GM19238 (cell line): ENCODE data around the gene CGRRF1.

ENCODE experiments used
- DNase-seq: peaks from one replicate; pipeline ENCODE4 v3.0.0; 2011; ENCODE audit warnings: low spot score; ENCODE audit not compliant: insufficient read length

CGRRF1 gene

DNA sequence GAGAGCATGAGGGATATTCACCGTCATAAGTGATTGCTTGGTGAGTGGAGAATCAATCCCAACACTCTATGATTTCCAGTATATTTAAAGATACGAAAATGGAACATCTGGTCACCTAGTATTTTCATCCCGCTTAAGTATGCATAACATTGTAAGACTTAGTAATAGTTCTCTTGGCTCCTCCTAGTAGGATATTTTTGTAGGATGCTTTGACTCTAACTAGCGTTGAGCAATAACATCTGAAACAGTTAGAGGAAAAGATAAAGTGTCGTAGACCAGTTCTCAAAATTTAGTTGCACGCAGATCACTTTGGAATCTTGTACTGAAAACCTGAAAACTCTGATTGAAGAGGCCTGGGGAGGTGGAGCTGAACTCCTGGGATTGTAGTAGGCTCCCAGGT lies 64.8 kb downstream of the CGRRF1 start:
- no peak for DNase-seq

DNA sequence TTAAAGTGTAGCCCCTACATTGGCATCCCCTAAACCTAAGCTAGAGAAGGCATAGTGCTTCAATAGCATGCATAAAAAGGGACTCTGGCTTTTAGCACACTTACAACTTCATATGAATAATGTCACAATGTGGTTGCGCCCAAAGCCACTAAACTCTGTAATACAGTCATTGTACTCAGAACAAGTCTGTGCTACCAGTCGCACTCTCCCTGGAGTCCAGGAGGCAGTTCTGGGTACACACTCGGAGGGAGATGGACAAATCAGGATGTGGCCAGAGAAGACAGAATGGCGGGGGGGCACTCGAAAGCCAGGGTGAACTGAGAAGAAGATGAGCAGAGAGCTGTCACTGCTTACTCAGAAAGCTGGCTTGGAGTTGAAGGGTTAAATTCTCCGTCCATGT lies 67.8 kb downstream of the CGRRF1 start:
- no peak for DNase-seq

DNA sequence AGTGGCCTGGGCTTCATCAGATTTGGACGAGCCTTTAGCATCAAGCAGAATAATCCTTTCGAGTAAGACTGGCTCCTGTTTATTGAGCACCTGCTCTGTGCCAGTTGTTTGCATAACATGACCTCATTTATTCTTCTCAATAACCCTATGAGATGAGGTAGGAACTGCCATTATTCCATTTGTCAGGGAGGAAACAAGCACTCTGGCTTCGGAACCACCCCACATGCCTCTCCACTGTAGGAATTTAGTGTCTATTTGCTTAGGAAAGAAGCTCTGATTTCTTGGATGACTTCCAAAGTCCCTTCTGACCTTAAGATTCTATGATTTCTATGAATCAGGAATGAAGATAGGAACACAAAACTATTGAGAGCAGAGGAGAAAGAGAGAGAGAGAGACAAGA lies 68.3 kb downstream of the CGRRF1 start:
- no peak for DNase-seq

DNA sequence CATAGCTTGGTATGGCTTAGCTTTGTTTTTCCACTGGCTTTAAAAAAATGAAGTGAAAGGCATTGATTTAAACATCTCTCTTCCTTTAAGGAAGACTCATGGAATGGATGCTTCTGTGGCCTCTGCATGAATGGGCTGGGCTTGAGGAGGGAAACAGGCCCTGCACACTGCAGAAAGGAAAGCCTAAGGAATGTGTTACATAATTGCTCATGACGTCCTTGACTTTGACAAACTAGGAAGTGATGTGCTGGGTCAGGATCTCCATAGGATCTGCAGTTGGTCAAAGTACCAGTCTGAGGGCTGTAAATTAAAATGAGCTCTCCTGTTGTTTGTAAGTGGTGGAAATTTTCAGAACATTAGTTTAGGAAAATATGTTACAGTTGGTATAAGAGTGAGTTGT lies 69.9 kb downstream of the CGRRF1 start:
- DNase-seq, result no peak

DNA sequence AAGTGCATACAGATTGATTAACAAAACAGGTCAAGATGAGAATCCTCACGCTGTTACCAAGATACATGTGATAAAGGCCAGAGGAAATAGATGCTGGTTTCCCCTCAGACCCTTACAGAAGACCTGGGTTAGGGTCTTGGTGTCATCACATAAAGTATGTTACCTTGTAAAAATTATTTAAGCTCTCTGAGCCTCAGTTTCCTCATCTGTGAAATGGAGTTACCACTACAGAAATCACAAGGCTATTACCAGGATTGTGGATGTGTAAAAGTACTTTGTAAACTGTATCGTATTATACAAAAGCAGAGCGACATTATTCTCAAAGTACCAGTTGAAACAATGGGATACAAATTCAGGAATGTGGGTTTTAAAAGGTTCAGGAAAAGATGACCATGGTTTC lies 71.2 kb downstream of the CGRRF1 start:
- no peak for DNase-seq

DNA sequence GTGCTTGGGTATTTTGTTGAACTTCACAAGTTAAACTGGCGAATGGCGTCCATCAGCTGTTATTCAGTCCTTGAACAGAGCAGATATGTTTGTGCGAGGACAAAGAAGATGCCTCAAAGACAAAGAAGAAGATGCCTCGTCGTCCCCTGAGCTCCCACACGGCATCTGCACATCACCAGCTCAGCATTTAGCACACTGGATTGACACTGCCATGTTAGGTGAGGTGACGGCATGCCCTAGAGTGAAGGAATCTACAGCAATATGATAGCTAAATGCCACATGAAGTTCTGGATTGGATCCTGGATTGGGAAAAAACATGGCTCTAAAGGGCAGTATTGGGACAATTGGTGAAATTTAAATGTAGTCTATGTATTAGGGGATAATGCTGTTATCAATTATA lies 72.6 kb downstream of the CGRRF1 start:
- no peak for DNase-seq

DNA sequence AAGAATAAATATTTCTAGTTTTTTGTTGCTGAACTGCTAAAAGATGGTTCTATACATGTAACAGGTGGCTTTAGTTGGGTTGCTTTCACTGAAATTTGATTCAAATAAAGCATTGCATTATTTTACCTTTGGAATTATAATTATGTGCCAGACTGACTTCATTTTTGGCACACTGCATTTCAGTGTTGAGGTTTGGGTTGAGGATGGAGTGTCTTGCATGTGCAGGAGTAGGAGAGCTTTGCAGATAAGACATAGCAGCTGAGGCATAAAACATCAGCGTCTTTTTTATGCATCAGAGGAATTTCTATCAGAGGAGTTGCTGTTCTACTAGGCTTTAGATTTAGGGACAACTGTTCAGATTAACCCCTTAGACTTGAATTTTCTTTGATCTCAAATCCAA lies 74.4 kb downstream of the CGRRF1 start:
- no peak for DNase-seq

DNA sequence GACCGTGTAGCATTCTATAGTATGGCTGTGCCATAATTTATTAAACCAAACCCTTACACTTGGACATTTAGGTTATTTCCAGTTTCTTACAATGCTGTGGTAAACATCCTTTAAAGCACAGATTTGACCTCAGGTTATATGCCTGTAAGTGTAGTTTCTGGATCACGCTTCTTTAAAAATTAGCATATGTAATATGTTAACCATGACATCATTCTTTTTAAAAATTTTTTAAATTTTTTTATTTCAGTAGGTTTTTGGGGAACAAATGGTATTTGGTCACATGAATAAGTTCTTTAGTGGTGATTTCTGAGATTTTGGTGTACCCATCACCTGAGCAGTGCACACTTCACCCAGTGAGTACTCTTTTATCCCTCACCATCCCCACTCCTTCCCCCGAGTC lies 75.5 kb downstream of the CGRRF1 start:
- no peak for DNase-seq
